Measurements from ENCODE around the gene TMEM94. TPM values are rescaled to one million over a fixed set of nuclear protein-coding genes. Genes with fewer than 3 reads are reported as not detected.

The TMEM94 gene
- polyA plus RNA-seq, 1 donor: 97.0 TPM

Other genes with a start within 250 kb of the TMEM94 start
- gene GGA3, start 195.0 kb upstream of the TMEM94 start, polyA plus RNA-seq (ENCODE audit: insufficient read length): 49.1 TPM
- gene MRPS7, start 194.8 kb upstream of the TMEM94 start, polyA plus RNA-seq (ENCODE audit: insufficient read length): 73.9 TPM
- gene MIF4GD, start 185.4 kb upstream of the TMEM94 start, polyA plus RNA-seq (ENCODE audit: insufficient read length): 19.2 TPM
- 7.2 TPM for gene SLC25A19, start 167.2 kb upstream of the TMEM94 start, polyA plus RNA-seq (ENCODE audit: insufficient read length)
- 100 TPM for gene GRB2, start 51.0 kb upstream of the TMEM94 start, polyA plus RNA-seq (ENCODE audit: insufficient read length)
- gene CASKIN2, start 58.9 kb downstream of the TMEM94 start, polyA plus RNA-seq (ENCODE audit: insufficient read length): 26.6 TPM
- 53.2 TPM for gene TSEN54, start 59.9 kb downstream of the TMEM94 start, polyA plus RNA-seq (ENCODE audit: insufficient read length)
- gene LLGL2, start 69.1 kb downstream of the TMEM94 start, polyA plus RNA-seq (ENCODE audit: insufficient read length): 67.5 TPM
- gene MYO15B, start 131.2 kb downstream of the TMEM94 start, polyA plus RNA-seq (ENCODE audit: insufficient read length): 172 TPM
- gene SMIM5, start 176.8 kb downstream of the TMEM94 start, polyA plus RNA-seq (ENCODE audit: insufficient read length): 5.1 TPM
- gene RECQL5, start 210.5 kb downstream of the TMEM94 start, polyA plus RNA-seq (ENCODE audit: insufficient read length): 45.4 TPM
- gene SAP30BP, start 210.7 kb downstream of the TMEM94 start, polyA plus RNA-seq (ENCODE audit: insufficient read length): 102 TPM